GM18519 (cell line): ENCODE results near the gene BAX.

Source experiments
- ATAC-seq: cut with Tn5 transposase; IDR thresholded peaks from one replicate; pipeline ENCODE4 v1.9.1; 2021; ENCODE audit warnings: mild to moderate bottlenecking, moderate library complexity; ENCODE audit not compliant: unreplicated experiment, low FRiP score

The BAX gene

DNA sequence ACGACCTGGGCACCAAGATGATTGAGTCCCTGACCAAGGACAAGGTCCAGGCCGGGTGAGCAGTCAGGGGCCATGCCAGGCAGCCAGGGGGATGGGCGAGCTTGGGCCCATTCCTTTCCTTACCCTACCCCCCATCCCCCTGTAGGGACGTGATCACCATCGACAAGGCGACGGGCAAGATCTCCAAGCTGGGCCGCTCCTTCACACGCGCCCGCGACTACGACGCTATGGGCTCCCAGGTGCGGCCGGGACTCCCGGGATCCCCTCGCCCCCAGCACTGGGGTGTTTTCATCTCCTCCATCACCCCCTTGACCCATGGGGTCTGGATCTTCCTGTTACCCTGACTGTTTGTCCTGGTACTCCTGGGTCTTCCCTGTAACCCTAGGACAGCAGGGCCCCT, 55.2 kb downstream of the BAX start:
- ATAC-seq, result no peak

DNA sequence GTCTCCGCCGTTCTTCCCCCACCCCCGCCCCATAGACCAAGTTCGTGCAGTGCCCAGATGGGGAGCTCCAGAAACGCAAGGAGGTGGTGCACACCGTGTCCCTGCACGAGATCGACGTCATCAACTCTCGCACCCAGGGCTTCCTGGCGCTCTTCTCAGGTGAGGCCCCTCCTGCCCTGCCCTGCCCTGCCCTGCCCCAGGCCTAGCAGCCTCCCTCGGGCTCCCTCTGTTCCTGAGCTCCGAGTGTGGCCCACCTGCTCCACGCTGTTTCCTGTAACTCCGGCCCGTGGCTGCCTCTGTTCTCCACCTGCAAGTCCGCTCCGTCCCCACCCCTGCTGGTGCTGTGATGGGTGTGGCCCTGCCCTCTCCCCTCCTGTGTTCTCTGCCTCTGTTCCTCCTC, 55.8 kb downstream of the BAX start:
- ATAC-seq, result no peak

DNA sequence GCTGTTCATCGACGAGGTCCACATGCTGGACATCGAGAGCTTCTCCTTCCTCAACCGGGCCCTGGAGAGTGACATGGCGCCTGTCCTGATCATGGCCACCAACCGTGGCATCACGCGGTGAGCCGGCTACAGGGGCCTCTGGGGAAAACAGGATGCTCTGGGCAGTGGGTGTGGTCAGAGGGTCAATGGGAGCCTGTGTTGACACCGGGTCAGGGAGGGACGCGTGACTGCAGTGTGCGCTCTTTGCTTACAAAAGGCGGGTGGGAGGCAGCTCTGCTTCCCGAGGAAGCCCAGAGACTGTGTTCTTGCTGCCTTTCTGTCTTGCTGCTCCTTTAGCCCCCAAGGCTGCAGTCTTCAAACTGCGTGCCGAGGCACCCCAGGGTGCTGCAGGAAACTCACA, 56.5 kb downstream of the BAX start:
- no peak for ATAC-seq
